OCI-LY1 (cell line): ENCODE measurements around the gene PLCD1.

Source experiments
- H2AFZ ChIP-seq: fragments of 200-600 bp; sonication (generic), shearing (Covaris generic); 2 replicates; pipeline ENCODE4 v1.6.0; 2014; ENCODE audit warnings: antibody characterized with exemption, mild to moderate bottlenecking, low read length
- H3F3A ChIP-seq: fragments of 200-600 bp; sonication (generic), shearing (Covaris generic); 2 replicates; pipeline ENCODE4 v1.6.0; 2014; ENCODE audit warnings: mild to moderate bottlenecking, antibody characterized with exemption, low read length, moderate library complexity; ENCODE audit not compliant: insufficient read depth
- H3K27ac ChIP-seq: fragments of 200-600 bp; sonication (generic); 2 replicates; pipeline ENCODE4 v1.5.1; 2014; ENCODE audit warnings: low read length, mixed run types, mild to moderate bottlenecking, low read depth; ENCODE audit not compliant: poor library complexity, severe bottlenecking
- H3K27me3 ChIP-seq: fragments of 200-600 bp; sonication (generic); 2 replicates; pipeline ENCODE4 v1.6.0; 2014; ENCODE audit warnings: antibody characterized with exemption, mild to moderate bottlenecking, low read length, moderate library complexity; ENCODE audit not compliant: insufficient read depth
- H3K36me3 ChIP-seq: fragments of 200-600 bp; sonication (generic); 2 replicates; pipeline ENCODE4 v1.6.1; 2014; ENCODE audit warnings: mild to moderate bottlenecking, antibody characterized with exemption, low read length, moderate library complexity, mixed read lengths; ENCODE audit not compliant: insufficient read depth
- H3K4me1 ChIP-seq: fragments of 200-600 bp; sonication (generic); 2 replicates; pipeline ENCODE4 v1.5.1; 2014; ENCODE audit warnings: mild to moderate bottlenecking, low read length, moderate library complexity; ENCODE audit not compliant: insufficient read depth, severe bottlenecking
- H3K4me2 ChIP-seq: fragments of 200-600 bp; sonication (generic), shearing (Covaris generic); 2 replicates; pipeline ENCODE4 v1.6.1; 2014; ENCODE audit warnings: low read length
- H3K4me3 ChIP-seq: fragments of 200-600 bp; sonication (generic); 2 replicates; pipeline ENCODE4 v1.5.1; 2014; ENCODE audit warnings: low read length, low read depth, mild to moderate bottlenecking, mixed read lengths; ENCODE audit not compliant: poor library complexity, severe bottlenecking
- H3K79me2 ChIP-seq: fragments of 200-600 bp; shearing (Covaris generic); 2 replicates; pipeline ENCODE4 v1.6.1; 2016; ENCODE audit warnings: mixed run types, low read length, mixed read lengths; ENCODE audit not compliant: insufficient read depth
- H3K9ac ChIP-seq: fragments of 200-600 bp; sonication (generic), shearing (Covaris generic); 2 replicates; pipeline ENCODE4 v1.6.1; 2014; ENCODE audit warnings: mild to moderate bottlenecking, low read length, mixed read lengths
- H3K9me2 ChIP-seq: fragments of 200-600 bp; sonication (generic), shearing (Covaris generic); 2 replicates; pipeline ENCODE4 v1.6.1; 2014; ENCODE audit warnings: low read depth, mild to moderate bottlenecking, low read length, mixed read lengths
- H3K9me3 ChIP-seq: fragments of 200-600 bp; shearing (Covaris generic); 2 replicates; pipeline ENCODE4 v1.6.1; 2014; ENCODE audit warnings: low read length, mixed read lengths
- H4K20me1 ChIP-seq: fragments of 200-600 bp; sonication (generic), shearing (Covaris generic); 2 replicates; pipeline ENCODE4 v1.6.0; 2016; ENCODE audit warnings: mild to moderate bottlenecking, low read length; ENCODE audit not compliant: insufficient read depth
- EZH2 ChIP-seq: fragments of 200-600 bp; sonication (generic), shearing (Covaris generic); IDR thresholded peaks from 2 replicates; pipeline ENCODE4 v1.8.0; 2017; ENCODE audit warnings: borderline replicate concordance, mixed run types, mild to moderate bottlenecking, antibody characterized with exemption, low read length, moderate library complexity, mixed read lengths
- TF ChIP-seq, protein P1 (sequence below): fragments of 200-600 bp; sonication (generic), shearing (Covaris generic); IDR thresholded peaks from 2 replicates; pipeline ENCODE4 v1.5.1; 2017; ENCODE audit warnings: mild to moderate bottlenecking, antibody characterized with exemption, low read length, moderate library complexity, mixed read lengths

Gene PLCD1

DNA sequence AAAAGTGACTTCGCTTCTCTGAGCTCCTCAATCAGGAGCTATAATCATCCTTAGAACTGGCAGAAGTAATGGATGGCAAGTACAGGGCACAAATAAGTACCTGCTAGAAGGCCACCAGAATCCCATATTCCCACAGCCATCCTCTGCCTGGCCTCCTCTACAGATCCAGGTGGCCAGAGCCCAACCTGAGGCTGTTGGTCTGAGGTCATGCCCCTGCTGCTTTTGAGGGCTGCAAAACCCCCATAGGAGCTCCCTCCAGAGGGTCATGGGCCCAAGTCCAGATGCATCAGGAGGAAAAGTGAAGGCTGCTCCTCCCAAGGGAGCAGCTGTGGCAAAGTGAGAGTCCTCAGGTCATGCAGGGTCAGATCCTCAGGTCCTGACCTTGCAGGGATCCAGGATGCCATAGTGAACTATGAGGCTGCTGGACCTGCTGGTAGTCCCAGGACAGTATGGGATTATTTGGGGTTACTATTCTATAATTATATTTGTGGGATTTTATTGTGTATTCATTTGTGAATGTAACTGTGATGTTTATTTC is 3.0 kb upstream of the PLCD1 start:
- H3K9me3 ChIP-seq: no peaks in the 10 kb centered on the region
- H3K9me2 ChIP-seq: no peaks in the 10 kb centered on the region
- no peak overlapping the region for H3K27ac ChIP-seq
- no peak for TF ChIP-seq EZH2
- TF ChIP-seq, protein P1, sequence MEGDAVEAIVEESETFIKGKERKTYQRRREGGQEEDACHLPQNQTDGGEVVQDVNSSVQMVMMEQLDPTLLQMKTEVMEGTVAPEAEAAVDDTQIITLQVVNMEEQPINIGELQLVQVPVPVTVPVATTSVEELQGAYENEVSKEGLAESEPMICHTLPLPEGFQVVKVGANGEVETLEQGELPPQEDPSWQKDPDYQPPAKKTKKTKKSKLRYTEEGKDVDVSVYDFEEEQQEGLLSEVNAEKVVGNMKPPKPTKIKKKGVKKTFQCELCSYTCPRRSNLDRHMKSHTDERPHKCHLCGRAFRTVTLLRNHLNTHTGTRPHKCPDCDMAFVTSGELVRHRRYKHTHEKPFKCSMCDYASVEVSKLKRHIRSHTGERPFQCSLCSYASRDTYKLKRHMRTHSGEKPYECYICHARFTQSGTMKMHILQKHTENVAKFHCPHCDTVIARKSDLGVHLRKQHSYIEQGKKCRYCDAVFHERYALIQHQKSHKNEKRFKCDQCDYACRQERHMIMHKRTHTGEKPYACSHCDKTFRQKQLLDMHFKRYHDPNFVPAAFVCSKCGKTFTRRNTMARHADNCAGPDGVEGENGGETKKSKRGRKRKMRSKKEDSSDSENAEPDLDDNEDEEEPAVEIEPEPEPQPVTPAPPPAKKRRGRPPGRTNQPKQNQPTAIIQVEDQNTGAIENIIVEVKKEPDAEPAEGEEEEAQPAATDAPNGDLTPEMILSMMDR: no peak
- H4K20me1 ChIP-seq: no peaks in the 10 kb centered on the region
- H2AFZ ChIP-seq: no peak overlapping the region
- H3K9ac ChIP-seq: no peak overlapping the region
- H3K4me1 ChIP-seq: no peaks in the 10 kb centered on the region
- H3K27me3 ChIP-seq: peaks cover 8% of the 10 kb centered on the region
- H3K4me3 ChIP-seq: no peak overlapping the region
- no peaks in the 10 kb centered on the region for H3F3A ChIP-seq
- no peak overlapping the region for H3K4me2 ChIP-seq
- no peaks in the 10 kb centered on the region for H3K36me3 ChIP-seq
- H3K79me2 ChIP-seq: no peaks in the 10 kb centered on the region

DNA sequence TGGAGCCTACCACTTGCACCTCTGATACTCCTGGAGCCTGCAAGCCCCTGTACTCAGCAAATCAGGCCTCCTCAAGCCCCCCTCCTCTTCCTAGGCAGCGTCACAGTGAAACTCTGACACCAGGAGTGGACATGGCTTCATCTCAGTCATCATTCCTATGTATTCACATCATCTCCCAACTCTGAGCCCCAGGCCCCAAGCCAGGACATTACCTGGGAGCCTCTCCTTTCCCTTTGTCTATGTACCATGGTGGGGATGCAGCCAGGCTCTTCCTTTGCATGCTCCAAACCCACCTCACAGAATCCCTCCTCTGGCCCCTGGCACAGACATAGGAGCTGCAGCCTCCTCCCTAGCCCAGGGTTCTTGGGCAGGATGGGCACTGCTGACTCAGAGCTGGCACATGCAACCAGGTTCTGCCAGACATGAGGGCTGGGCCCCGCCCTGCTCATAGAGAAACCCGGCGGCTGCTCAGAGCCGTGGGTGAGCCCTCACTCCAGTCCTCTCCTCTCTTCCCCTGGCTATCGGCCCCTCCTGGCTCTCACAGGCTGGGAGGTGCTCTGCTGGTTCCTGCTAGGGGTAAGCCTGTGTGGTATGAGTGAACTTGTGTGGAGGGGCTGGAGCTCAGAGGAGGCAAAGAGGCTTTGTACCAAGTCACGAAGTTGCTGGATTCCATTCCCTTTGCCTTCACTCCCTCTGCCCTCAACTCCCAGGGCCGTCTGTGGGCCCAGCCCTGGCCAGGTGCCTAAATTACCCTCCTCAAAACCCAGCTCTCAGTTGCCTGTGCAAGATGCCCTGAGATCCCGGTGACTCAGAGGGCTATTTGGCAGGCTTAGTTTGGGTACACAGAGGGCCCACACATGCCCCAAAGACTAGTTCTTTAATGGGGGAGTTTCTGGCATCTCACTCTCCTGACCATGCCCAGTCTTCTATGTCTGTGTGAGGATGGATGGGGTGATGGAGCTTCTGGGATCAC is 1.9 kb upstream of the PLCD1 start:
- Histone ChIP-seq H2AFZ (no peak overlapping the region), H3K9ac (no peak overlapping the region), H3K79me2 (no peaks in the 10 kb centered on the region), H3K27me3 (peaks cover 8% of the 10 kb centered on the region), H3K9me3 (no peaks in the 10 kb centered on the region), H3K27ac (no peak overlapping the region), H3K9me2 (no peaks in the 10 kb centered on the region), H3K4me1 (no peaks in the 10 kb centered on the region), H3K4me3 (no peak overlapping the region), H4K20me1 (no peaks in the 10 kb centered on the region), H3K36me3 (no peaks in the 10 kb centered on the region), H3K4me2 (no peak overlapping the region), H3F3A (no peaks in the 10 kb centered on the region)
- TF ChIP-seq EZH2: no peak
- TF ChIP-seq, protein P1: no peak

DNA sequence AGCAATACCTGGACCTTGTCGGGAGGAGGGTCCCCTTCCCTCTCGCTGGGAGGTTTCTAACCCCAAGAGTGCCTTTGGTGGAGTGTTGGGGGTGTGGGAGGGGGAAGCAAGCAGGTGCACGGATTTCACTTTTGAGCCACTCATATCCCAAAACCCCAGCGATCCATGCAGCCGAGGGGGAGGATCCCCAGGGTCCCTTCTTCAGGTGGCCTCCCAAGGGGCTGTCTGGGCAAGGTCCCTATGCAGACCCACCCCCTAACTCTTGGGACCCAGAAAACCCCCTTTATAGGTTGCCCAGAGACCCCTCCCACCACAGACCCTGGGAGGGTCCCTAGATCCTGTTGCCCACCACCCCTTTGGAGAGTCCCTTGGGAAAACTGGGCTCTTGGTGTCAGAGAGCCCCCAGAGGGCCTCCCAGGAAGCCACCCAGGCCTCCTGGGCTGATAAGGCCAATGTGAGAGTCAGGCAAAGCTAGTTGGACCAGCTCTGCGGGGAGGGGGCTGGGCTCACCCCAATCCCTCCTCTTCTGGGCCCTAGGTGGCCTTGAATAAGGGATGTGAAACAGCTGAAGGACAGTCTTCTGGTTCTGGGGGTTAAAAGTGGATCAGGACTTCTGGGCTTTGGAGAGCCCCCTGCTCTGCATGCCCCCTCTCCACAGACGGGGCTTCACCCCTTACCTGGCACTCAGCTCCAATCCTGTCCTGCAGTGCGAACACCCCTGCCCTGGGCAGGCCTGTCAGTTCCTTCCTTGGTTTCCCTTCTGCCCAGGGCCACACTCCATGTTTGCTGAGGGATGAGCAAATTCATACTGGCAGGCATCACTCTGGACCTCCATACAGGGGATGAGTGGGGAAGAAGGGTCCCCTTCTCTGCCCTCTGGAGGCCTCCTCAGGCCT is 932 bp upstream of the PLCD1 start:
- TF ChIP-seq, protein P1: no peak
- no peak for TF ChIP-seq EZH2
- Histone ChIP-seq H4K20me1 (no peaks in the 10 kb centered on the region), H3K4me1 (peaks cover 7% of the 10 kb centered on the region), H3K9me3 (no peaks in the 10 kb centered on the region), H3K9ac (no peak overlapping the region), H3F3A (no peaks in the 10 kb centered on the region), H3K79me2 (no peaks in the 10 kb centered on the region), H3K36me3 (no peaks in the 10 kb centered on the region), H2AFZ (no peak overlapping the region), H3K27me3 (peaks cover 8% of the 10 kb centered on the region), H3K4me2 (no peak overlapping the region), H3K9me2 (no peaks in the 10 kb centered on the region), H3K4me3 (no peak overlapping the region), H3K27ac (no peak overlapping the region)
